DOHH2 (cell line): ENCODE measurements around the gene ARF1.

Experiments
- CTCF ChIP-seq: fragments of 200-600 bp; sonication (generic); IDR thresholded peaks from one replicate; pipeline ENCODE4 v1.5.1; 2014; ENCODE audit warnings: antibody characterized with exemption, mild to moderate bottlenecking, low read depth, low read length; ENCODE audit not compliant: poor library complexity, severe bottlenecking
- EZH2phosphoT487 ChIP-seq: fragments of 200-600 bp; sonication (generic); IDR thresholded peaks from 2 replicates; pipeline ENCODE4 v1.6.1; 2017; ENCODE audit warnings: borderline replicate concordance, mild to moderate bottlenecking, antibody characterized with exemption, low read length, moderate library complexity, mixed read lengths

GRCh38 chr1:228081144-228081543 lies 1.4 kb upstream of the ARF1 start:
- no peak for TF ChIP-seq CTCF
- no peak for TF ChIP-seq EZH2phosphoT487
